Measurements from ENCODE around the gene PAN2.
"Not testable (repeated sequence)": the region's sequence is repeated elsewhere in the genome, so short reads cannot be mapped to it uniquely, and the experiment has no call there.

The PAN2 gene

GRCh38 chr12:56333679-56334489 lies at the start of gene PAN2:
Gene PAN2, minus strand, starts transcription at chr12:56334000. Its CDS starts 906 bp downstream, at chr12:56333094.
- peak; percentile 94 for FAIRE-seq

DNA sequence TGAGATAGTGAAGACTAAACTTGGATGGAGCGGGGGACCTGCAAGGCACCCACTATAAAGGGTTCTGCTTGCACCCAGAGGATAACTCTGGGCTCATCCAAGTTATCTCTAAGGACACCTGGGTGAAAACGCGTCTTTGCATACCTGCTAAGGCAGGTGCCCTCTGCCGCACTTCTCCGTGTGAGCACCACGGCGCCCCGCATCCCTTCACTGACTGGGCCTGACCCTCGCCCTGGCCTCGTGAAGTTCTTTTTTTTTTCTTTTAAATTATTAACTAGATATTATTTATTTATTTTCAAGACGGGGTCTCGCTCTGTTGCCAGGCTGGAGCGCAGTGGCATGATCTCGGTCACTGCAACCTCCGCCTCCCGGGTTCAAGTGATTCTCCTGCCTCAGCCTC lies 48.8 kb upstream of the PAN2 start:
- no peak for FAIRE-seq

DNA sequence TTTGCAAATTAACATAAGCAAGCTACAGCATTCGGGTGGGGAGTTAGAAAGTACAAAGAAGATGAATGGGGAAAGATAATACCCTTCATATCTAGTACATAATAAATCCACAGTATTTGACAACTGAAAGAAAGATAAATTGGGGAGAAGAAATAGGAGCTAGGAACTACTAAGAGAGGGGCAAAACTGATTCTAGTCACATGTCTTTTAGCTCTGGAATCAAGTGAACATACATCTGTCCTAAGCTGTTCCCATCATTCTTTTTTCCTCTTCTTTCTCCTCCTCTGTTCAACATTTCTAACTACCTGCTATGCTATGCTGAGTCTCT lies 44.2 kb upstream of the PAN2 start:
- FAIRE-seq = no peak

DNA sequence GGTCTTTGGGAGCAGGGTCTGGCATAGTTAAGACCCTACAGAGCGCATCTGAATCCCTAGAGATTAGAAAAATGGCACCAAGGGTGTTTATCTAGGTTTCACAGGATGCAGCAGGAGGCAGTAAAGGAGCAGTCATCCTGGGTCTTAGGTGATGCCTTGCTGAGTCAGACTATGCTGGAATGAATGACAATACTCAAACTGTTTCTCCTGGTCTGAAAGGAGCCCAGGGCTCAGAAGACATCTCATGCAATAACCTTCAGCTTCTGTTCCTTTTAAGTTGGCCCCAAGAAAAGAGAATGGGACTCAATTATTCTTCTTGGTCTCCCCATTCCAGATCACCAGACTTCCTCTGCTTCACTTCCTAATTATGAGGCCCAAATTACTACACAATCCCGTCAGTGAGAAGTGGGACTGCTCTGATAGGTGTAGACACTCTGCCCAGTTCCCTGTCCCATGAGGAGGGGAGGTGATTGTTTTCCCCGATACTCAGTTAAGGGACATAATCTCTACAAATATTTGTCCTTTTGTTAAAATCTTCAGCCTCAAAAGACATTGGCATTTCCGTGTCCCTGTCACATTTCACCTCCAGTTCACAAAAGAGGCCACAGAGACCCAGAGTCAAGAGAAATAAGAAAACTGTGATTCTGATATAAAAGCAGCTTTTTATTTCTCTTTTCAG lies 43.6 kb upstream of the PAN2 start:
- no peak for FAIRE-seq

GRCh38 chr12:56375598-56376434 lies 42.0 kb upstream of the PAN2 start:
- FAIRE-seq = no peak

- FAIRE-seq = no peak
Observed at GRCh38 chr12:56374726-56375597, 41.2 kb upstream of the PAN2 start.

GRCh38 chr12:56373515-56373914 lies 39.7 kb upstream of the PAN2 start:
- FAIRE-seq = no peak

GRCh38 chr12:56366948-56367347 lies 33.1 kb upstream of the PAN2 start:
- no peak for FAIRE-seq

GRCh38 chr12:56362130-56363059 lies 28.6 kb upstream of the PAN2 start, which contains the start of gene APOF:
Gene APOF, minus strand, starts transcription at chr12:56362857. Its CDS starts 112 bp downstream, at chr12:56362745.
- FAIRE-seq = no peak

- no peak for FAIRE-seq
Observed at GRCh38 chr12:56361487-56362129, 27.8 kb upstream of the PAN2 start.

DNA sequence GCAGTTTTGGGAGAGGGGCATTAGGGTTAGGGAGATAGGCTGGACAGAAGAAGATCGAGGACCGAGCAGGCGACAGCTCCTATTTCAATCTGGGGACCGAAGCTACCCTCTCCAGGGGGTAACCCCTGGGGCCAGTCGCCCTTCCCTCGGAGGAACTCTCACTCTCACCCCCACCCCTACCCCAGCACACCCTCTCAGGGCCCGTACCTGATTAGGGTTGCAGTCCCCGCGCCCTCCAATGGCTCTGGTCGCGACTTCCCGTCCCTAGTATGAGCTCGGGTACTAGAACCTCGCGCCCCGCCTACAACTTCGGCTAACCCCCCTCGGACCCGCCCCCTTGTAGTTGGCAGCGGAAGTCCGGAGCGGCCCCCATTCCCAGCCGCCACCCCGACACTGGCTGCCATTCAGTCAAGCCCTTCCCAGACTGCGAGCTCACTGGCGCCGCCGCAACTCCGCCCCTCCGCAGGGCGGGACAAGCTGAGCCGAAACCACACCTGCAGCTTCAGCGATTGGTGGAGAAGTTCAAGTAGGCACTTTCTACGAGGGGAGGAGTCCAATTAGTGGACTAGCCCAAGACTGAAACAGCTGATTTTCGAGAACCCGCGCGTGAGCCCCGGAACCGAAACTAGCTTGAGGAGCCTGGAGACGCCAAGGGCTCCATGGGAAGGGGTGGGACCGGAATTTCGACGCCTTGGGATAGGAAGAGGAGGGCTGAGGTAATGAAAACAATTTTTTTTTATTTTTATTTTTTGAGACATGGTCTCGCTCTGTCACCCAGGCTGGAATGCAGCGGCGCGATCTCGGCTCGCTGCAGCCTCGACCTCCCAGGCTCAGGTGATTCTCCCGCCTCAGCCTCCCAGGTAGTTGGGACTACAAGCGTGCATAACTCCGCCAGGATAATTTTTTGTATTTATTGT lies 26.3 kb upstream of the PAN2 start, which contains the start of gene STAT2:
STAT2 (minus strand) TSS at position 257 of the 917 bp plus-strand sequence. CDS start 3,536 bp downstream, outside the sequence.
- FAIRE-seq = peak; percentile 100

- FAIRE-seq = no peak
Observed at GRCh38 chr12:56358836-56359532, 25.2 kb upstream of the PAN2 start.

GRCh38 chr12:56351325-56351724 lies 17.5 kb upstream of the PAN2 start:
- no peak for FAIRE-seq

- no peak for FAIRE-seq
Observed at GRCh38 chr12:56350662-56351061, 16.9 kb upstream of the PAN2 start.

DNA sequence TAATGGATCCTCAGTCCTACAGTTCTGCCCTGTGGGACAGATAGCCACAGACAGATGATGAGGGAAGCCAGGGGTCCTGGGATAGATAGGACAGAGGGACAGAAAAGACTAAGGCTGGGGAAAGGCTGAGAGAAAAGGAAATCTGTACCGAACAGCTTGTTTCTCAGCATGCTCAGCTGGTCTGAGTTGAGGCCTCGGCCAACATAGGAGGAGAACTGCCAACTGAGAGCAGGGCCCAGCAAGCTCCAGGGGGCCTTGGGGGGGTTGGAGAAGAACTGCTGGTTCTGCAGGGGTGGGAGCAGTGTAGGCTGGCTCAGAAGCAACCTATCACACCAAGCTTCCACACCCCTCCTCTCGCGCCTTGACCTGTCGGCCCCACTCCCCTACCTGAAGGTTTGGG lies 15.0 kb upstream of the PAN2 start:
- no peak for FAIRE-seq

DNA sequence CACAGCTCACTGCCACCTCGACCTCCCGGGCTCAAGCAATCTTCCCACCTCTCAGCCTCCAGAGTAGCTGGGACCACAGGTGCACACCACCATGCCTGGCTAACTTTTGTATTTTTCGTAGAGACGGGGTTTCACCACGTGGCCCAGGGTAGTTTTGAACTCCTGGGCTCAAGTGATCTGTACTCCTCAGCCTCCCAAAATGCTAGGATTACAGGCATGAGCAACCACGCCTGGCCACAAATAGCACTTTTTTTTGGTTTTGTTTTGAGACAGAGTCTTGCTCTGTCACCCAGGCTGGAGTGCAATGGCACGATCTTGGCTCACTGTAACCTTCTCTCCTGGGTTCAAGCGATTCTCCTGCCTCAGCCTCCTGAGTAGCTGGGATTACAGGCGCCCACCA lies 13.5 kb upstream of the PAN2 start:
- FAIRE-seq = not testable (repeated sequence)

GRCh38 chr12:56346675-56347074 lies 12.9 kb upstream of the PAN2 start:
- FAIRE-seq = no peak

DNA sequence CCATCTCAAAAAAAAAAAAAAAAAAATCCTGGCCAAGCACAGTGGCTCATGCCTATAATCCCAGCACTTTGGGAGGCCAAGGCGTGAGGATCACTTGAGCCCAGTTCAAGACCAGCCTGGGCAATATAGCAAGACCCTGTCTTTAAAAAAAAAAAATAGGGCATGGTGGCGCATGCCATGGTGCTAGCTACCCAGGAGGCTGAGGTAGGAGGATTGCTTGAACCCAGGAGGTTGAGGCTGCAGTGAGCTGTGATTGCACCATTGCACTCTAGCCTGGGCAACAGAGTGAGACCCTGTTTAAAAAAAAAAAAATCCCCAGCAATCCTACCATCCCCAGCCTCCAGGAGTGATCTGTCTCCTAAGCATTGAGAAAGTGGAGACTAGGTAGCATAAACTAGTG lies 8.5 kb upstream of the PAN2 start:
- not testable (repeated sequence) for FAIRE-seq

DNA sequence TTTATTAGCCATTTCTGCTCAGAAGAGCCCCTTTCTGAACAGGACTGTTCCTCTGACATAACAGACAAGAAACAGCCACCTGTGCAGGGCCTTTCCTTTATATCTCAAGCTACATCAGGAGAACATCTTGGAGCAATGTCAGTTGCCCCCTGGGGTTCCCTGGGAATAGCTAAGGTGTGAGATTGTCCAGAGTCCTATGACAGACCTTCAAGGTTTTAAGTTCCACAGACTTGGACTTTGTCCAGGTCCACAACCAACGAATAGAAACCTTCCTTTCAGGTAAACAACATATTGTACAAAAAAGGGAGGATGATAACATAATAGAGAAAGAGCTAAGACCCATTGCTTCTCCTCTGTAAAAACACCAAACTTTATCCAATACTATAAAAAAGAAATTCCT lies 7.8 kb upstream of the PAN2 start:
- no peak for FAIRE-seq

Data from G401.6 (cell line).